ENCODE measurements around the gene EZR. TPM values are rescaled to one million over a fixed set of nuclear protein-coding genes. Genes with fewer than 3 reads are reported as not detected.

Gene EZR
- total and polyA plus RNA-seq, 10 of the 15 experiments (the other 5 are each of a cell fraction or from before 2014, with no cell fraction given), result 79.1 to 282 (median 161) TPM

- no peak overlapping the region for H3K27ac ChIP-seq (ENCODE audit: control insufficient read depth, insufficient read depth)
- SMC1A ChIA-PET (ENCODE audit: uncharacterized antibody, unreplicated experiment), result interaction anchor here (1.7 kb wide), 1 partner anchor 19 kb away, joined by 3 read pairs; no protein-coding TSS in a partner anchor
- ATAC-seq (no peak), DNase-seq (ENCODE audit: low read depth, low spot score) (no peak), FAIRE-seq (no peak)
- no peaks in the 10 kb centered on the region for H3K9me3 ChIP-seq (replicated peaks; ENCODE audit: control insufficient read depth, insufficient read depth, low read length)
- H3K36me3 ChIP-seq (ENCODE audit: control insufficient read depth in 2 of 2, insufficient read depth in 2 of 2, low read length in 1 of 2), result peaks cover 68 to 70% of the 10 kb centered on the region in 2 experiments
- H4K20me1 ChIP-seq (ENCODE audit: control insufficient read depth, insufficient read depth), result no peaks in the 10 kb centered on the region; the same call in 1 of the 2 replicates
- H3K4me3 ChIP-seq, result no peak overlapping the region
- in situ Hi-C loops (cut with MboI) (no loop called here), intact Hi-C loops (cut with micrococcal nuclease; ENCODE audit: unreplicated experiment) (no loop called here)
- H3K4me1 ChIP-seq (ENCODE audit: control insufficient read depth, insufficient read depth, low read length), result no peaks in the 10 kb centered on the region
- 85% methylated on average over 21 of the region's 21 CpGs for WGBS (ENCODE audit: insufficient coverage, insufficient replicate concordance, low lambda C conversion rate, missing lambda C conversion rate)
- H3K27me3 ChIP-seq (replicated peaks in 1 of 2; ENCODE audit: control insufficient read depth in 2 of 2, insufficient read depth in 2 of 2, low read length in 1 of 2), result no peaks in the 10 kb centered on the region
- no peak overlapping the region for H3K4me2 ChIP-seq (ENCODE audit: control insufficient read depth, insufficient read depth)
- CTCF ChIA-PET, result interaction anchor here (1.0 kb wide), 1 partner anchor 202 kb away, joined by 3 read pairs; no protein-coding TSS in a partner anchor
- no peak overlapping the region for H2AFZ ChIP-seq (ENCODE audit: control insufficient read depth, low read depth, low read length)
- H3K9ac ChIP-seq (ENCODE audit: control insufficient read depth, insufficient read depth, low read length), result no peak overlapping the region
- RAD21 ChIA-PET (ENCODE audit: unreplicated experiment), result no interaction called here
- H3K79me2 ChIP-seq (ENCODE audit: control insufficient read depth, insufficient read depth, low read length), result no peaks in the 10 kb centered on the region; the same call in 1 of the 2 replicates
- no TSS peak for BruUV-seq (replicated peaks)
- TF ChIP-seq POLR2A (IDR thresholded peaks at IDR 0.05; ENCODE audit: low read depth, low read length), result peak; percentile 56; the same call in 1 of the 2 replicates
- TF ChIP-seq CHD2 (IDR thresholded peaks at IDR 0.05; ENCODE audit: borderline replicate concordance, low read depth, low read length), result no peak
- POLR2A ChIA-PET, result no interaction called here
Observed at GRCh38 chr6:158770533-158771330, 48.4 kb downstream of the EZR start.

- ChIA-PET RAD21 (ENCODE audit: unreplicated experiment) (interaction anchor here (0.8 kb wide), 1 partner anchor 556 kb away, joined by 3 read pairs; no protein-coding TSS in a partner anchor), CTCF (interaction anchor here (1.0 to 1.1 kb wide), 2 partner anchors 66 to 556 kb away, joined by 3 read pairs; no protein-coding TSS in a partner anchor), SMC1A (ENCODE audit: uncharacterized antibody, unreplicated experiment) (interaction anchor here (0.6 to 1.7 kb wide), 5 partner anchors 18 to 167 kb away, joined by 3 to 5 read pairs (median 3); no protein-coding TSS in a partner anchor), POLR2A (no interaction called here)
- WGBS (ENCODE audit: insufficient coverage, insufficient replicate concordance, low lambda C conversion rate, missing lambda C conversion rate), result 99% methylated on average over 18 of the region's 18 CpGs
- H4K20me1 ChIP-seq (ENCODE audit: control insufficient read depth, insufficient read depth), result no peaks in the 10 kb centered on the region; the same call in 1 of the 2 replicates
- H3K4me3 ChIP-seq, result no peak overlapping the region
- DNase-seq (ENCODE audit: low read depth, low spot score), result no peak
- in situ Hi-C loops (cut with MboI) (no loop called here), intact Hi-C loops (cut with micrococcal nuclease; ENCODE audit: unreplicated experiment) (no loop called here)
- no peak for TF ChIP-seq SPI1 (IDR thresholded peaks at IDR 0.05; ENCODE audit: borderline replicate concordance, insufficient read depth, low read depth, low read length)
- TF ChIP-seq POLR2A (IDR thresholded peaks at IDR 0.05; ENCODE audit: low read depth, low read length), result peak; percentile 29
- no peak for FAIRE-seq
- ATAC-seq, result no peak
- H3K79me2 ChIP-seq (ENCODE audit: control insufficient read depth, insufficient read depth, low read length), result no peaks in the 10 kb centered on the region; the same call in 1 of the 2 replicates
- no TSS peak for BruUV-seq (replicated peaks)
- no peak overlapping the region for H3K9ac ChIP-seq (ENCODE audit: control insufficient read depth, insufficient read depth, low read length)
- no peak overlapping the region for H3K27ac ChIP-seq (ENCODE audit: control insufficient read depth, insufficient read depth)
- H3K9me3 ChIP-seq (replicated peaks; ENCODE audit: control insufficient read depth, insufficient read depth, low read length), result no peaks in the 10 kb centered on the region
- no peak overlapping the region for H3K4me2 ChIP-seq (ENCODE audit: control insufficient read depth, insufficient read depth)
- H2AFZ ChIP-seq (ENCODE audit: control insufficient read depth, low read depth, low read length), result no peak overlapping the region
- peaks cover 64 to 71% of the 10 kb centered on the region in 2 experiments for H3K36me3 ChIP-seq (ENCODE audit: control insufficient read depth in 2 of 2, insufficient read depth in 2 of 2, low read length in 1 of 2)
- no peaks in the 10 kb centered on the region for H3K4me1 ChIP-seq (ENCODE audit: control insufficient read depth, insufficient read depth, low read length)
- H3K27me3 ChIP-seq (replicated peaks in 1 of 2; ENCODE audit: control insufficient read depth in 2 of 2, insufficient read depth in 2 of 2, low read length in 1 of 2), result no peaks in the 10 kb centered on the region
Observed at GRCh38 chr6:158769771-158770432, 49.3 kb downstream of the EZR start.
